IMR-90 (cell line): ENCODE data around the gene GALNT17. TPM values are rescaled to one million over a fixed set of nuclear protein-coding genes. Genes with fewer than 3 reads are reported as not detected.

Source experiments
- ATAC-seq: fragments of 200-7000 bp; cut with Tn5 transposase; 2 replicates; pipeline ENCODE4 v1.9.1; 2020; ENCODE audit warnings: low read depth, mild to moderate bottlenecking, moderate library complexity
- BruUV-seq: library from RNA; stranded (reverse); fragments of 400-500 nt; replicated peaks from 2 replicates; lab custom pipeline; 2021; lab: Mats Ljungman, UMichigan
- CTCF ChIA-PET: fragments of 300-600 bp; formaldehyde crosslinking; extraction: SDS; loops from one replicate; lab custom pipeline; 2021; ENCODE audit warnings: antibody characterized with exemption; lab: Yijun Ruan, JAX
- POLR2A ChIA-PET: fragments of 300-600 bp; sonication (Branson Sonifier 250); formaldehyde crosslinking; loops from one replicate; lab custom pipeline; 2022; ENCODE audit warnings: antibody characterized with exemption; ENCODE audit not compliant: unreplicated experiment; lab: Charles Lee
- DNase-seq: peaks from one replicate; pipeline ENCODE4 v3.0.0; 2013
- H2AFZ ChIP-seq: replicated peaks from 2 replicates; pipeline ENCODE3; 2013; ENCODE audit warnings: low read length, mild to moderate bottlenecking; ENCODE audit not compliant: poor library complexity
- H2AK5ac ChIP-seq: 2 replicates; pipeline ENCODE4 v1.6.1; 2013; ENCODE audit warnings: low read depth, low read length, inconsistent platforms
- H2AK9ac ChIP-seq: replicated peaks from 2 replicates; pipeline ENCODE3; 2013; ENCODE audit warnings: mild to moderate bottlenecking, low read depth, low read length, moderate library complexity; ENCODE audit not compliant: poor library complexity
- H2BK120ac ChIP-seq: 2 replicates; pipeline ENCODE4 v1.6.1; 2013; ENCODE audit warnings: low read depth, low read length, inconsistent platforms
- H2BK15ac ChIP-seq: 3 replicates; pipeline ENCODE4 v1.6.1; 2013; ENCODE audit warnings: low read depth, low read length, inconsistent platforms
- H2BK20ac ChIP-seq: 2 replicates; pipeline ENCODE4 v1.6.1; 2013; ENCODE audit warnings: low read depth, mild to moderate bottlenecking, inconsistent platforms, low read length, moderate library complexity
- H2BK5ac ChIP-seq: 2 replicates; pipeline ENCODE4 v1.6.1; 2013; ENCODE audit warnings: mild to moderate bottlenecking, low read depth, low read length, inconsistent platforms; ENCODE audit not compliant: poor library complexity, severe bottlenecking
- H3K14ac ChIP-seq: replicated peaks from 2 replicates; pipeline ENCODE4 v1.6.1; 2013; ENCODE audit warnings: low read depth, low read length, inconsistent platforms
- H3K18ac ChIP-seq: 2 replicates; pipeline ENCODE4 v1.6.1; 2013; ENCODE audit warnings: low read depth, low read length, control low read depth
- H3K23ac ChIP-seq: 2 replicates; pipeline ENCODE4 v1.6.1; 2013; ENCODE audit warnings: low read depth, low read length, inconsistent platforms
- H3K27ac ChIP-seq: 2 replicates; pipeline ENCODE4 v1.5.1; 2013; ENCODE audit warnings: mild to moderate bottlenecking, control low read depth, low read length; ENCODE audit not compliant: insufficient read depth
- H3K27me3 ChIP-seq: 2 replicates; pipeline ENCODE4 v1.6.1; 2013; ENCODE audit warnings: low read length; ENCODE audit not compliant: control insufficient read depth, insufficient read depth
- H3K36me3 ChIP-seq: 2 replicates; pipeline ENCODE4 v1.6.1; 2013; ENCODE audit warnings: low read length, mixed read lengths; ENCODE audit not compliant: control insufficient read depth, insufficient read depth
- H3K4ac ChIP-seq: 2 replicates; pipeline ENCODE4 v1.6.1; 2013; ENCODE audit warnings: low read depth, low read length, inconsistent platforms
- H3K4me1 ChIP-seq: 2 replicates; pipeline ENCODE4 v1.6.1; 2013; ENCODE audit warnings: low read length, mixed read lengths; ENCODE audit not compliant: control insufficient read depth, insufficient read depth
- H3K4me2 ChIP-seq: 2 replicates; pipeline ENCODE4 v1.6.1; 2013; ENCODE audit warnings: low read depth, mild to moderate bottlenecking, control low read depth, low read length, moderate library complexity
- H3K4me3 ChIP-seq: 2 replicates; pipeline ENCODE4 v1.5.1; 2013; ENCODE audit warnings: low read depth, mild to moderate bottlenecking, control low read depth, low read length, moderate library complexity; ENCODE audit not compliant: insufficient read depth
- H3K56ac ChIP-seq: 2 replicates; pipeline ENCODE4 v1.6.1; 2013; ENCODE audit warnings: low read length, inconsistent platforms; ENCODE audit not compliant: insufficient read depth; ENCODE audit errors: extremely low read depth
- H3K79me1 ChIP-seq, 2 experiments: 2 replicates each; pipeline ENCODE4 v1.6.1; 2013; ENCODE audit warnings: low read length in 2 of 2, inconsistent platforms in 1 of 2, low read depth in 1 of 2
- H3K9ac ChIP-seq: 2 replicates; pipeline ENCODE4 v1.6.1; 2013; ENCODE audit warnings: low read depth, low read length, control low read depth
- H3K9me1 ChIP-seq: 2 replicates; pipeline ENCODE4 v1.6.1; 2013; ENCODE audit warnings: low read length, inconsistent platforms; ENCODE audit not compliant: insufficient read depth
- H3K9me3 ChIP-seq: 2 replicates; pipeline ENCODE4 v1.6.1; 2013; ENCODE audit warnings: low read length; ENCODE audit not compliant: control insufficient read depth, insufficient read depth
- H4K20me1 ChIP-seq: 2 replicates; pipeline ENCODE4 v1.6.1; 2013; ENCODE audit warnings: low read length, inconsistent platforms; ENCODE audit not compliant: insufficient read depth
- H4K5ac ChIP-seq: 2 replicates; pipeline ENCODE4 v1.6.1; 2013; ENCODE audit warnings: mild to moderate bottlenecking, low read depth, low read length, control low read depth
- H4K8ac ChIP-seq, 2 experiments: 2 replicates each; pipeline ENCODE4 v1.6.1; 2013; ENCODE audit warnings: low read depth in 2 of 2, low read length in 2 of 2, control low read depth in 1 of 2, inconsistent platforms in 1 of 2
- H4K91ac ChIP-seq: 2 replicates; pipeline ENCODE4 v1.6.1; 2013; ENCODE audit warnings: low read depth, low read length, inconsistent platforms; ENCODE audit not compliant: insufficient read depth
- BHLHE40 ChIP-seq: fragments of 150-350 bp; IDR thresholded peaks from 2 replicates; pipeline ENCODE4 v1.6.1; 2016; ENCODE audit warnings: mild to moderate bottlenecking, low read depth, low read length
- CEBPB ChIP-seq: IDR thresholded peaks from 2 replicates; pipeline ENCODE4 v1.6.1; 2012; ENCODE audit warnings: low read depth, low read length, improper control_type of control experiment
- CHD1 ChIP-seq: IDR thresholded peaks from 2 replicates; pipeline ENCODE4 v1.6.1; 2012; ENCODE audit warnings: low read depth, low read length, improper control_type of control experiment
- FOS ChIP-seq: fragments of 150-350 bp; IDR thresholded peaks from 2 replicates; pipeline ENCODE4 v1.6.1; 2016; ENCODE audit warnings: low read depth, low read length
- MAFK ChIP-seq: IDR thresholded peaks from 2 replicates; pipeline ENCODE4 v1.6.1; 2012; ENCODE audit warnings: low read depth, low read length, improper control_type of control experiment
- MAZ ChIP-seq: IDR thresholded peaks from 2 replicates; pipeline ENCODE4 v1.6.1; 2012; ENCODE audit warnings: low read depth, mild to moderate bottlenecking, low read length, improper control_type of control experiment, moderate library complexity, borderline replicate concordance
- MXI1 ChIP-seq: IDR thresholded peaks from 2 replicates; pipeline ENCODE4 v1.6.1; 2012; ENCODE audit warnings: low read depth, mild to moderate bottlenecking, low read length, moderate library complexity, borderline replicate concordance
- POLR2A ChIP-seq: IDR thresholded peaks from 2 replicates; pipeline ENCODE4 v1.6.1; 2012; ENCODE audit warnings: mild to moderate bottlenecking, low read depth, low read length
- RAD21 ChIP-seq: IDR thresholded peaks from 2 replicates; pipeline ENCODE4 v1.6.1; 2012; ENCODE audit warnings: low read length, improper control_type of control experiment
- RCOR1 ChIP-seq: IDR thresholded peaks from 2 replicates; pipeline ENCODE4 v1.6.1; 2012; ENCODE audit warnings: mild to moderate bottlenecking, low read length, improper control_type of control experiment; ENCODE audit not compliant: insufficient replicate concordance
- RFX5 ChIP-seq: IDR thresholded peaks from 2 replicates; pipeline ENCODE4 v1.8.0; 2012; ENCODE audit warnings: low read depth, mild to moderate bottlenecking, low read length, moderate library complexity
- SMC3 ChIP-seq: fragments of 150-350 bp; IDR thresholded peaks from 2 replicates; pipeline ENCODE4 v1.6.1; 2016; ENCODE audit warnings: low read depth, mild to moderate bottlenecking, antibody characterized with exemption, low read length, moderate library complexity
- WGBS, 2 experiments: methylation state at CpG; one replicate each; pipeline versions ENCODE4 v1.1.5 to v1.1.7; 2013; ENCODE audit warnings: missing lambda C conversion rate in 2 of 2; ENCODE audit not compliant: insufficient read length in 1 of 2; ENCODE audit errors: extremely low coverage in 2 of 2; 5-methylcytosine and 5-hydroxymethylcytosine counted together
- dilution Hi-C: fragments of 300-500 bp; cut with HindIII; formaldehyde crosslinking; loops from one replicate; pipeline ENCODE4 v1.14.3; 2018; ENCODE audit warnings: low sequenced_read_pairs; ENCODE audit not compliant: unreplicated experiment
- in situ Hi-C: fragments of 300-500 bp; cut with MboI; formaldehyde crosslinking; loops from 3 replicates; pipeline ENCODE4 v1.14.3; 2019; ENCODE audit warnings: low sequenced_read_pairs, inconsistent platforms, mixed read lengths
- intact Hi-C: fragments of 100-400 bp; cut with micrococcal nuclease; formaldehyde crosslinking; loops from 2 replicates; pipeline ENCODE4 v1.10.0; 2022
- polyA plus RNA-seq, 3 experiments: library from polyadenylated mRNA; depleted of rRNA; stranded (reverse); fragments of >200 nt; gene quantifications; 2 replicates each; pipeline ENCODE4 v1.2.3, GENCODE V29; 2012; ENCODE audit warnings: low replicate concordance in 1 of 3
- total RNA-seq: library from RNA; depleted of rRNA; stranded (reverse); fragments of >200 nt; gene quantifications from 2 replicates; pipeline ENCODE4 v1.2.3, GENCODE V29; 2012
- TF ChIP-seq, protein P1 (sequence below): fragments of 150-350 bp; IDR thresholded peaks from 2 replicates; pipeline ENCODE4 v1.6.1; 2016; ENCODE audit warnings: low read depth, mild to moderate bottlenecking, low read length, moderate library complexity, borderline replicate concordance
- TF ChIP-seq, protein P2 (sequence below): fragments of 150-350 bp; IDR thresholded peaks from 2 replicates; pipeline ENCODE4 v1.6.1; 2017; ENCODE audit warnings: mild to moderate bottlenecking, antibody characterized with exemption, low read length, low read depth
- TF ChIP-seq, protein P3 (sequence below): conservative IDR thresholded peaks from 2 replicates; pipeline ENCODE4 v1.5.1; 2012; ENCODE audit warnings: mild to moderate bottlenecking, low read depth, low read length, improper control_type of control experiment

GALNT17 gene
- total and polyA plus RNA-seq, 2 of the 4 experiments (the other 2 are of a cell fraction) = not detected

DNA sequence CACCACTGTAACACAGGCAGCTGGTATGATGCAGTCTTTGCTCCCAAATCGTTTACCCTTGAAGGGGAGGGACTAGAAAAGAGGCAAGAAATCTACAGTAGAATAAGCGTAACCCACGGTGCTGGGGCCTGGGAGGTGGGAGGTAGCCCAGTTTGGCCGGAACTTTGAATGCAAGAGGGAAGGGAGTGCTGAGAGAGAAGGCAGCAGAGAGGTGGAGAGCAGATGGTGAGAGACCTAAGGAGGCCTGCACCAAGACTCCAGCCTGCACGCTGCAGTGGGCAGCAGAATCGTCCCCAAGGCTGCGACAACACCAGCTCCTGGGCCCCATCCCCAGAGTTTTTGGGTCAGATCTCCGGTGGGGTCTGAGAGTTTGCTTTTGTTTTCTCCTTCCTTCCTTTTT, 547.5 kb downstream of the GALNT17 start:
- BruUV-seq = no TSS peak
- Histone ChIP-seq H3K14ac (no peak overlapping the region), H3K23ac (no peak overlapping the region), H4K91ac (no peak overlapping the region), H2BK120ac (no peak overlapping the region), H2BK5ac (no peak overlapping the region), H4K5ac (no peak overlapping the region), H2BK20ac (no peak overlapping the region), H4K8ac (no peak overlapping the region), H3K9me1 (no peaks in the 10 kb centered on the region), H3K79me1 (no peaks in the 10 kb centered on the region), H2AFZ (no peak overlapping the region), H2AK9ac (no peak overlapping the region), H3K18ac (no peak overlapping the region), H3K9me3 (peaks cover 18% of the 10 kb centered on the region), H3K27me3 (no peaks in the 10 kb centered on the region), H3K4ac (no peak overlapping the region), H3K27ac (no peak overlapping the region), H3K4me1 (no peaks in the 10 kb centered on the region), H2AK5ac (no peak overlapping the region), H3K36me3 (no peaks in the 10 kb centered on the region), H3K56ac (no peak overlapping the region), H3K4me2 (no peak overlapping the region), H3K9ac (no peak overlapping the region), H3K4me3 (no peak overlapping the region), H4K20me1 (no peaks in the 10 kb centered on the region), H2BK15ac (no peak overlapping the region)
- ATAC-seq (no peak), DNase-seq (no peak)
- no peak for TF ChIP-seq RCOR1
- TF ChIP-seq, protein P1, sequence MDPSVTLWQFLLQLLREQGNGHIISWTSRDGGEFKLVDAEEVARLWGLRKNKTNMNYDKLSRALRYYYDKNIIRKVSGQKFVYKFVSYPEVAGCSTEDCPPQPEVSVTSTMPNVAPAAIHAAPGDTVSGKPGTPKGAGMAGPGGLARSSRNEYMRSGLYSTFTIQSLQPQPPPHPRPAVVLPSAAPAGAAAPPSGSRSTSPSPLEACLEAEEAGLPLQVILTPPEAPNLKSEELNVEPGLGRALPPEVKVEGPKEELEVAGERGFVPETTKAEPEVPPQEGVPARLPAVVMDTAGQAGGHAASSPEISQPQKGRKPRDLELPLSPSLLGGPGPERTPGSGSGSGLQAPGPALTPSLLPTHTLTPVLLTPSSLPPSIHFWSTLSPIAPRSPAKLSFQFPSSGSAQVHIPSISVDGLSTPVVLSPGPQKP = no peak
- no peak for TF ChIP-seq SMC3
- no peak for TF ChIP-seq MXI1
- TF ChIP-seq POLR2A = no peak
- TF ChIP-seq, protein P2, sequence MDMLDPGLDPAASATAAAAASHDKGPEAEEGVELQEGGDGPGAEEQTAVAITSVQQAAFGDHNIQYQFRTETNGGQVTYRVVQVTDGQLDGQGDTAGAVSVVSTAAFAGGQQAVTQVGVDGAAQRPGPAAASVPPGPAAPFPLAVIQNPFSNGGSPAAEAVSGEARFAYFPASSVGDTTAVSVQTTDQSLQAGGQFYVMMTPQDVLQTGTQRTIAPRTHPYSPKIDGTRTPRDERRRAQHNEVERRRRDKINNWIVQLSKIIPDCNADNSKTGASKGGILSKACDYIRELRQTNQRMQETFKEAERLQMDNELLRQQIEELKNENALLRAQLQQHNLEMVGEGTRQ = no peak
- TF ChIP-seq FOS = no peak
- no peak for TF ChIP-seq CHD1
- TF ChIP-seq MAZ = no peak
- TF ChIP-seq, protein P3, sequence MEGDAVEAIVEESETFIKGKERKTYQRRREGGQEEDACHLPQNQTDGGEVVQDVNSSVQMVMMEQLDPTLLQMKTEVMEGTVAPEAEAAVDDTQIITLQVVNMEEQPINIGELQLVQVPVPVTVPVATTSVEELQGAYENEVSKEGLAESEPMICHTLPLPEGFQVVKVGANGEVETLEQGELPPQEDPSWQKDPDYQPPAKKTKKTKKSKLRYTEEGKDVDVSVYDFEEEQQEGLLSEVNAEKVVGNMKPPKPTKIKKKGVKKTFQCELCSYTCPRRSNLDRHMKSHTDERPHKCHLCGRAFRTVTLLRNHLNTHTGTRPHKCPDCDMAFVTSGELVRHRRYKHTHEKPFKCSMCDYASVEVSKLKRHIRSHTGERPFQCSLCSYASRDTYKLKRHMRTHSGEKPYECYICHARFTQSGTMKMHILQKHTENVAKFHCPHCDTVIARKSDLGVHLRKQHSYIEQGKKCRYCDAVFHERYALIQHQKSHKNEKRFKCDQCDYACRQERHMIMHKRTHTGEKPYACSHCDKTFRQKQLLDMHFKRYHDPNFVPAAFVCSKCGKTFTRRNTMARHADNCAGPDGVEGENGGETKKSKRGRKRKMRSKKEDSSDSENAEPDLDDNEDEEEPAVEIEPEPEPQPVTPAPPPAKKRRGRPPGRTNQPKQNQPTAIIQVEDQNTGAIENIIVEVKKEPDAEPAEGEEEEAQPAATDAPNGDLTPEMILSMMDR = no peak
- TF ChIP-seq MAFK = no peak
- no peak for TF ChIP-seq CEBPB
- TF ChIP-seq BHLHE40 = no peak
- TF ChIP-seq RAD21 = no peak
- no peak for TF ChIP-seq RFX5
- dilution Hi-C loops = no loop called here
- in situ Hi-C loops = no loop called here
- no CpG with 5 or more reads among the region's 8 CpGs for WGBS, 2 experiments
- POLR2A ChIA-PET = no interaction called here
- intact Hi-C loops = no loop called here
- CTCF ChIA-PET = no interaction called here
